ENCODE results near the gene PRRC2B.

PRRC2B gene

DNA sequence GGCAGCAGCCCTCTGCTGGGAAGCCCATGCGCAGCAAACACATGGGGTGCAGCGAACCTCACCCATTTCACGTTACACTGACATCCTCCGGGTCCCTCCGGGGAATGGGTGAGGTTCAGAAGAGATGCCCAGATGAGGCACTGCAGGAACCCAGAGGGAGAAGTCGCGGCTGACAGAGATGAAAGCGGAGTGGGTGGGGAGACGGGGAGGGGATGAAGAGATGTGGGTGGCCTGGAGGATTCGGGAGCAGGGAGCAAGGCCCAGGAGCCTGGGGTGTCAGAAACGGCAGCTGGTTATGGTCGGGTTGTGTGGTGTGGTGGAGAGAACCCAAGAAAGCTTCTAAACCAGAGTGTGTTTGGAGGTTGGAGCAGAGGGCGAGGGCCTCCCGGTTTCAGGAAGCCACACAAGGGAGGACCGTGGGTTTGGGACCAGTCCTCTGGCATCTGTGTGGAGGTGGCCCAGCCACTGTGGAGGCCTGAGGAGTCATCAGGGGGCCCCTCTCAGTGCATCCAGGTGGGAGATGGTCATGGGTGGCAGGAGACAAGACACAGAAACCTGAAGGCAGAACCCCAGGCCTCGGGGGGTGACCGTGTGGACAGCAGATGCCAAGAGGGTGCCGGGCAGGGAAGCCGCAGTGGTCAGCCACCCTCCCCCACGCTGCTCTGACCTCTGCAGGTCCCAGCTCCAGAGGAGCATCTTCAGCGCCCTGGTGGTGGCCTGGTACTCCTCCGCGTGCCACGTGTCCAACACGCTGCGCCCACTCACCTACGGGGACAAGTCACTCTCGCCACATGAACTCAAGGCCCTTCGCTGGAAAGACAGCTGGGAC, 128.6 kb downstream of the PRRC2B start:
- no peak for DNase-seq

- no peak for DNase-seq
Measured at GRCh38 chr9:131523086-131523388, 129.2 kb downstream of the PRRC2B start.

DNA sequence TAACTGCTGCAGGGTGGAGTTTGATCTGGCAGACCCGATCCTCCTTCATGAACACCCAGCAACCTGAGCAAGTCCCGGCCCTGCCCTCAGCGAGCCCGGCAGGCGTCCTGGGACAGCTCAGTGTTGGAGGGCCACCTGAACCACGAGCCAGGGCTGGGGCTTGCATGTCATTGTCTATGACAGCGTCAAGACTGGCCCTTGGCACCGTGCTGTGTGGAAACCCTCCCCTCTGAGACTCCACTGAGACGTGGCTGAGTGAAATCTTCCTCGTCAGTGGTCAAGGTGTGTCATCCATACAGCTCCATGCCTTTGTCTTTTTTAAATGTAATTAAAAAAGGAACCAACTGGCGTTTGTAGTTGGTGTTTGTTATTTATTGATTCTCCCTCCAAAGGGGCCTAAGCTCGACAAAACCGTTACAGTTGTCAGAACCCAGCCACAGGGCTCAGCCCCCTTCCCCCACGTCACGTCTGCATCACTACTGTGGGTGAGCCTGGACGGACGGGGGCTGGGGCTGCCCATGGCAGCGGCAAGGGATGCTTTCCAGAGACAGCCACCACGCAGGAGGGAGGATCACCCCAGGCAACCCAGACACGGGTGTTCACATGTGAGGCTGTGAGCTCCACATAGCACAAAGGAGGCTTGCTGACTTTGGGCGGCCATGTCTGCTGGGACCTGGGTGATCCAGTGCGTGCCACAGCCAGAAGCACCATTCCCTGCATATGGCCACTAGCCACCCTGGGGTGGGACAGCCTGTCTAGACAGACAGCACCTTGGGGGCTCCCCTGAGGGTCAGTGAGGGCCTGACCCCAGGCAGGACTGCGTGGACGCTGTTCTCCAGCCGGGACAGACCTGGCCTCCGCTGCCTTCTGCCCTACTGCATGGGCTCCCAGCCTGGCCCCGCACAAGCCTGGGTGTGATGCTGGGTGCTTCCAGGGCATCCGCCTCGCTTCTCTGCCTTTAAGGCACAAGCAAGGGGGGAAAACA, 129.9 kb downstream of the PRRC2B start:
- DNase-seq = no peak

DNA sequence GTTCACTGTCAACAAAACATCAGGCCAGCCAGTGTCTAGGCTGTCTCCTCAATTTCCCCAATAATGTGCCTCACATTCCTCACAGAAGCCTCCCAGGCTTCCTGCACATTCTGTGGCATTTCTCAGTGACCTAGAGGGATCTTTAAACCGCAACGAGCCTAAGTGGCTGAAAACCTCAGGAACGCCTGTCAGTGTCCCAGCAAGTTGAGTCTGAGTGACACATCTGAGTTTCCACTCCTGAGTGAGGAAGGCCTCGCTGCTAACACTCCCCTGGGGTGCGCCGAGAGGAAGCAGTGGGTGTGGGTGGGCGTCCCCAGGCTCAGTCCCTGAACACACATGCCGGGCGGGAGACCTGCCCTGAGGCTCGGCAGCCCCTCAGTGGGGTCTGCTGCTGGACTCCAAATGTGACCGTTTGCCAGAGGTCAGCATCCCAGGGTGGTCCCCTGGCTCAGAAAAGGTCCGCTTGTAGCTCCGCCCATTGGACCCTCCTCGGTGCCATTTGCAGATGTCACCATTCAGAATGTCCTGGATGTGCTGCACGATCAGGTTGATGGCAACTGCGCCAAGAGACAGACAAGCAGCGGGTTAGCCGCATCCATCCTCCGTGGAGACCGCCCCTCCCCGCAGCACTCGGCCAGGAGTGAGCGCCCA, 130.9 kb downstream of the PRRC2B start:
- no peak for DNase-seq

GRCh38 chr9:131525643-131526565, 132.0 kb downstream of the PRRC2B start:
- DNase-seq = no peak

DNA sequence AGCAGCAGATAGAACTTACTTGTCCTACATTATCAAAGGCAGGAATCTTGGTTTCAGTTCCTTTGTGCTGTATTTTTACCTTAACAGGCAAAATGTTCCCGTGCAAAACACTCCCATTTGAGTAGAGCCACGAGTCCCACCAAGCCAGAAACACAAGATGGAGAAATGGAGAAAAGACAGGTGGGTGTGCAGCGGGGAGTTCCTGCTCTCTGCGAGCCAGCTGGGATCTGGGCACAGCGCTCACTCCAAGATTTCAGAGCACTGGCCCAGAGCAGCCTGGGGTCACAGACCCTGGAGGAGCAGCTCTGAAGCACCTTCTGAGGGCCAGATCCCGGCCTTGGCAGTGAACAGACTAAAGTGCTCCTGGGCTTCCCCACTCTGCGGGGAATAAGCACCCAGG, 134.3 kb downstream of the PRRC2B start:
- no peak for DNase-seq

DNA sequence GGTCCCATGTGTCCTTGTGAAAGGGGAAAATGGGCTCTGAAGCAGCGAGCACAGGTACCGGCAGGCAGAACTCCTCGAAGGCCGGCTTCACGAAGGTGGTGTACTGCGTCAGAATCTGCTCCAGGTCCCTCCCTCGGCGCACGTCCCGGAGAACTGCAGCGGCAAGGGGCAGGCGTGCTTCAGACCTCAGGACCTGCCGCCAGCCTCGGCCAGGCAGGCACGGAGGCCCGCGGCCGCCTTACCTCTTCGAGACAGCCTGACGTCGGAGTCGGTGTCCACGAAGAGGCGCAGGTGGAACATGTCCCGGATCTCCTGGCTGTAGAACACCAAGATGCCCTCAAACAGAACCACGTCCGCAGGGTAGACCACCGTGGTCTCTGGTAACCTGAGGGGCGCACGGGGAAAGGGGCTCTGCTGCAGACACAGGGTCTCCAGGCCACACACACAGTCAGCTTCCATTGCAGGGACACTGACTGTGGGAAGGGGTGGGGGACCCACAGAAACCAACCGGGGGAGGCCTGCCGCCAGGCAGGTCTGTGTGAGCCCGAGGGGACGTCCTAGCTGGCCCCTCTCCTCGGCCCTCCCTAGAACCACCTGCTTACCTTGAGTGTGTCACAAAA, 135.1 kb downstream of the PRRC2B start:
- DNase-seq = no peak

- no peak for DNase-seq
Measured at GRCh38 chr9:131529597-131530545, 136.0 kb downstream of the PRRC2B start.

GRCh38 chr9:131530546-131530919, 136.6 kb downstream of the PRRC2B start:
- DNase-seq = peak; percentile 43

- DNase-seq = peak; percentile 93
Measured at GRCh38 chr9:131530920-131531832, 137.3 kb downstream of the PRRC2B start, which contains the start of gene UCK1. UCK1 (minus strand) TSS chr9:131531263; CDS start chr9:131531174, 89 bp downstream.

GRCh38 chr9:131534721-131535237, 140.9 kb downstream of the PRRC2B start:
- peak; percentile 87 for DNase-seq

DNA sequence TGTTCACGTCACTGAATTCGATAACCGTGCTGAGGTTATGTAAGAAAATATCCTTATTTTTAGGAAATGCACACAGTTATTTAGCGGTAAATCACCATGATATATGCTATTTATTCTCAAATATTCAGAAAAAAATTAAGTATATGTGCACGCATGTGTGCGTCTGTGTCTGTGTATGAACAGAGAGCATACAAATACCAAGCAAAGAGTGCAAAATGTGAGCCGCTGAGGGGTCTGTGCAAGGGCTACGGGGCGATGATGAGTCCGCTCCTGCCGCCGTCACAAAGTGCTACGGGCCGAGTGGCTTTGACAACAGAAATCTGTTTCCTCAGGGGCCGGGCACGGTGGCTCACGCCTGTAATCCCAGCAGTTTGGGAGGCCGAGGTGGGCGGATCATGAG, 144.1 kb downstream of the PRRC2B start:
- DNase-seq = no peak

DNA sequence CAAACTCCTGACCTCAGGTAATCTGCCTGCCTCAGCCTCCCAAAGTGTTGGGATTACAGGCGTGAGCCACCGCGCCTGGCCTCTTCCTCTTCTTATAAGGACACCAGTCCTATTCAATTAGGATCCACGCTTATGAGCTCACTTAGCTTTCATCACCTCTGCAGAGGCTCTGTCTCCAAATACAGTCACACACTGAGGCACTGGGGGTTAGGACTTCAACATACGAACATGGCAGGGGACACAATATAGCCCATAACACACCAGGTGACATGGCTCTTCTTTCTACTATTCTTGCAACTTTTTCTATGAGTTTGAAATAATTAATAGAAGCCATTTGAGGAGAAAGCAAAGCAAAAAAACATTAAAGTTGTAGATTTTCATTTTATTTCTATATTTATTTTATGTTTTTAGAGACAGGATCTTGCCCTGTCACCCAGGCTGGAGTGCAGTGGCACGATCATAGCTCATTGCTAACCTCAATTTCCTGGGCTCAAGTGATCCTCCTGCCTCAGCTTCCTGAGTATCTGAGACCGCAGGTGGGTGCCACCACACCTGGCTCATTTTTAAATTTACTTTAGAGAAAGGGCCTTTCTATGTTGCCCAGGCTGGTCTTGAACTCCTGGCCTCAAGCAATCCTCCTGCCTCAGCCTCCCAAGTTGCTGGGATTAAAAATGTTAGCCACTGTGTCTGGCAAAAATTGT, 145.5 kb downstream of the PRRC2B start:
- no peak for DNase-seq

DNA sequence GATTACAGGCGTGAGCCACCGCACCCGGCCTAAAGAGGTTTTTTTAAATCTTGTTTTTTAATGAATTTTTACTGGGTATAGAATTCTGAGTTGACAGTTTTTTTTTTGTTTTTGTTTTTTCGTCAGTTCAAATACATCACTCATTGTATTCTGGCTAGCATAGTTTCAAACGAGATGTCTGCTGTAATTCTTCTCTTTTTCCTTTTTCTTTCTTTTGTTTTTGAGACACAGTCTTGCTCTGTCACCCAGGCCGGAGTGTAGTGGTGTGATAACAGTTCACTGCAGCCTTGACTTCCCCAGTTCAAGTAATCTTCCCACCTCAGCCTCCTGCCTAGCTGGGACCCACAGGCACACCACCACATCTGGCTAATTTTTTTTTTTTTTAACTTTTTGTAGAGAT, 149.3 kb downstream of the PRRC2B start:
- DNase-seq = no peak

DNA sequence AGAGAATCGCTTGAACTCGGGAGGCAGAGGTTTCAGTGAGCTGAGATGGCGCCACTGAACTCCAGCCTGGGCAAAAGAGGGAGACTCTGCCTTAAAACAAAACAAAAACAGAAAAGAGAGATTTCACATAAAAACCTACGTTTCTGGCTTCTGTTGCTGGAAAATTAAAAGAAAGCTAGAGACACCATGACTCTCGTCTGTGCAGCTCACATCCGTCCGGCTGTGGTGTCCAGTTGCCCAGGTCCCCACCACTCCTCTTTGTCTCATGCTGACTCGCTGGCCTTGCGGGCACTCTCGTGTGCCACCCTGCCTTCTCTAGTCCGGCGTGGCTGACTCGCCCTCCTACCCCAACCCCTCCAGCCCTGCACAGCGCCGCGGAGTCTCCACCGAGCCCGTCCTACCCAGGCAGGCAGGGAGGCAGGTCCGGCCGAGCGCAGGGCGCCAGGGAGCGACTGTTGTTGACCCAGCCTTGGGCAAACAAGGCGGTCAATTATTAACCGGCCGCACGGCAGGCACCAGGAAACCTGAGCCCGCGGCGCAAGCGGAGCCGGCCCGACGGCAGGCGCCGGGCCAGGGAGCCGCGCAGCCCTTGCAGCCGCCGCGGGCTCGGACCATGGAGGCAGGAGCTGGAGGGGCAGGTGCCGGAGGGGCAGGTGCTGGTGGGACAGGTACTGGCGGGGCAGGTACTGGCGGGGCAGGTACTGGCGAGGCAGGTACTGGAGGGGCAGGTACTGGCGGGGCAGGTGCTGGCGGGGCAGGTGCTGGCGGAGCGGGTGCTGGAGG, 151.3 kb downstream of the PRRC2B start, which contains the start of gene PRRT1B:
Gene PRRT1B, plus strand, starts transcription at position 521 of the 783 bp plus-strand sequence. Its CDS starts 93 bp downstream, at position 614.
- DNase-seq = no peak

DNA sequence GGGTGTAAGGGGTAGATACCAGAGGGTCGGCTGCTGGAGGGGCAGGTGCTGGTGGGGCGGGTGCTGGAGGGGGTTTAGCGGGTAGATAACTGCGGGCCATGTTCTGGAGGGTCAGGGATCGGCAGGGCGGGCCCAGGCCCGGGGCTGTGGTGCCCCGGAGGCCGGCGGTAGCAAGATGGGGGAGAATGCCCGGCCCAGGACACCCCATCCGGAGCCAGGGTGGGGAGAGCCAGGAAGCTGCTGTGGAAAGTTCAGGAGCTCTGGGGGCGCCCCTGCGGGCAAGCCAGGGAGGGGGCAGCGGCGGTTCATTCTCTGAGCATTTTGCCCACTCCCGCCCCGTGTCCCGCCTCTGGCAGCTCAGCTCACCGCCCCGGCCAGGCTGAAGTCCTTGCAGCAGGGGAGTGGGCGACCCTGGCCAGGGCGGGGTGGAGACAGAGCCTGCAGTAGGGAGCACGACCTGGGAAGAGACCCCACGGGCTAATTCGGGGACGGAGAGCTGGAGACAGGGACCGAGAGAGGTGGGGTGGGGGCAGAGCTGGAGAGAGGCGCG, 152.0 kb downstream of the PRRC2B start:
- DNase-seq = no peak
